HEK293 (cell line): ENCODE measurements around the gene FGFRL1.
A peak's percentile ranks its signal among the peaks of the same experiment; 100 is the strongest.

Experiments used
- BCL11A ChIP-seq: fragments of 450-650 bp; formaldehyde crosslinking; IDR thresholded peaks from 2 replicates; pipeline ENCODE4 v1.5.1; 2016; ENCODE audit warnings: low read depth, missing biosample characterization, missing genetic modification characterization
- GLI2 ChIP-seq: fragments of 450-650 bp; formaldehyde crosslinking; IDR thresholded peaks from 2 replicates; pipeline ENCODE4; 2017; ENCODE audit warnings: missing biosample characterization, missing genetic modification characterization, low read depth, borderline replicate concordance
- GLIS2 ChIP-seq: fragments of 450-650 bp; formaldehyde crosslinking; IDR thresholded peaks from 2 replicates; pipeline ENCODE4 v1.5.1; 2016; ENCODE audit warnings: missing biosample characterization, missing genetic modification characterization
- HIC1 ChIP-seq: fragments of 450-650 bp; formaldehyde crosslinking; IDR thresholded peaks from 2 replicates; pipeline ENCODE4 v1.5.1; 2016; ENCODE audit warnings: missing biosample characterization, missing genetic modification characterization
- IKZF3 ChIP-seq: fragments of 450-650 bp; IDR thresholded peaks from 2 replicates; pipeline ENCODE4 v1.5.0; 2018; ENCODE audit warnings: missing biosample characterization, mild to moderate bottlenecking, missing genetic modification characterization, moderate library complexity
- KLF1 ChIP-seq: fragments of 450-650 bp; formaldehyde crosslinking; IDR thresholded peaks from 2 replicates; pipeline ENCODE4 v1.5.1; 2016; ENCODE audit warnings: missing biosample characterization, missing genetic modification characterization
- KLF9 ChIP-seq: fragments of 450-650 bp; formaldehyde crosslinking; IDR thresholded peaks from 2 replicates; pipeline ENCODE4 v1.5.1; 2016; ENCODE audit warnings: missing biosample characterization, missing genetic modification characterization, low read depth
- SALL2 ChIP-seq: fragments of 450-650 bp; formaldehyde crosslinking; IDR thresholded peaks from 2 replicates; pipeline ENCODE4 v1.5.0; 2017; ENCODE audit warnings: missing biosample characterization, mild to moderate bottlenecking, missing genetic modification characterization, borderline replicate concordance
- SCRT2 ChIP-seq: fragments of 450-650 bp; formaldehyde crosslinking; IDR thresholded peaks from 2 replicates; pipeline ENCODE4 v1.5.1; 2016; ENCODE audit warnings: missing biosample characterization, missing genetic modification characterization
- TRIM28 ChIP-seq: IDR thresholded peaks from 2 replicates; pipeline ENCODE4 v1.6.1; 2011; ENCODE audit warnings: low read length, control low read depth, borderline replicate concordance
- TSHZ1 ChIP-seq: fragments of 450-650 bp; formaldehyde crosslinking; IDR thresholded peaks from 2 replicates; pipeline ENCODE4 v1.5.1; 2016; ENCODE audit warnings: missing biosample characterization, missing genetic modification characterization, borderline replicate concordance
- WT1 ChIP-seq: fragments of 450-650 bp; formaldehyde crosslinking; IDR thresholded peaks from 2 replicates; pipeline ENCODE4 v1.5.1; 2016; ENCODE audit warnings: missing biosample characterization, missing genetic modification characterization
- ZBTB1 ChIP-seq: fragments of 450-650 bp; formaldehyde crosslinking; IDR thresholded peaks from 2 replicates; pipeline ENCODE4 v1.5.1; 2016; ENCODE audit warnings: missing biosample characterization, missing genetic modification characterization
- ZBTB10 ChIP-seq: fragments of 450-650 bp; formaldehyde crosslinking; IDR thresholded peaks from 2 replicates; pipeline ENCODE4 v1.5.1; 2016; ENCODE audit warnings: missing biosample characterization, missing genetic modification characterization
- ZBTB26 ChIP-seq: fragments of 450-650 bp; formaldehyde crosslinking; optimal IDR thresholded peaks from 2 replicates; pipeline ENCODE3; 2016; ENCODE audit warnings: missing biosample characterization, mild to moderate bottlenecking, missing genetic modification characterization
- ZEB2 ChIP-seq: fragments of 450-650 bp; formaldehyde crosslinking; IDR thresholded peaks from 2 replicates; pipeline ENCODE4 v1.5.1; 2016; ENCODE audit warnings: missing biosample characterization, missing genetic modification characterization
- ZNF121 ChIP-seq: fragments of 450-650 bp; formaldehyde crosslinking; IDR thresholded peaks from 2 replicates; pipeline ENCODE4 v1.5.1; 2016; ENCODE audit warnings: missing biosample characterization, missing genetic modification characterization
- ZNF366 ChIP-seq: fragments of 450-650 bp; formaldehyde crosslinking; conservative IDR thresholded peaks from 2 replicates; pipeline ENCODE4 v1.5.1; 2016; ENCODE audit warnings: missing biosample characterization, missing genetic modification characterization
- ZNF391 ChIP-seq: fragments of 450-650 bp; formaldehyde crosslinking; IDR thresholded peaks from 2 replicates; pipeline ENCODE4 v1.5.1; 2016; ENCODE audit warnings: low read depth, missing biosample characterization, missing genetic modification characterization, borderline replicate concordance
- ZNF394 ChIP-seq: fragments of 450-650 bp; formaldehyde crosslinking; IDR thresholded peaks from 2 replicates; pipeline ENCODE4 v1.5.1; 2016; ENCODE audit warnings: missing biosample characterization, missing genetic modification characterization, mild to moderate bottlenecking, moderate library complexity, borderline replicate concordance
- ZNF600 ChIP-seq: fragments of 450-650 bp; formaldehyde crosslinking; IDR thresholded peaks from 2 replicates; pipeline ENCODE4 v1.5.1; 2016; ENCODE audit warnings: missing biosample characterization, missing genetic modification characterization
- ZNF610 ChIP-seq: fragments of 450-650 bp; formaldehyde crosslinking; IDR thresholded peaks from 2 replicates; pipeline ENCODE4 v1.5.1; 2016; ENCODE audit warnings: missing biosample characterization, missing genetic modification characterization, borderline replicate concordance
- ZNF843 ChIP-seq: fragments of 450-650 bp; formaldehyde crosslinking; IDR thresholded peaks from 2 replicates; pipeline ENCODE4 v1.5.1; 2016; ENCODE audit warnings: missing biosample characterization, missing genetic modification characterization
- ZSCAN18 ChIP-seq: fragments of 450-650 bp; formaldehyde crosslinking; IDR thresholded peaks from 2 replicates; pipeline ENCODE4 v1.5.1; 2016; ENCODE audit warnings: missing biosample characterization, missing genetic modification characterization
- ZSCAN23 ChIP-seq: fragments of 450-650 bp; formaldehyde crosslinking; IDR thresholded peaks from 2 replicates; pipeline ENCODE4 v1.5.1; 2016; ENCODE audit warnings: missing biosample characterization, missing genetic modification characterization
- ZSCAN5A ChIP-seq: fragments of 450-650 bp; formaldehyde crosslinking; IDR thresholded peaks from 2 replicates; pipeline ENCODE4 v1.5.1; 2016; ENCODE audit warnings: missing biosample characterization, missing genetic modification characterization

The FGFRL1 gene

GRCh38 chr4:1043651-1044468 is 32.4 kb downstream of the FGFRL1 start (continued):
- TF ChIP-seq ZSCAN5A (tag by site-specific recombination), result 0 out of 2 replicates have a peak, but pooled peaks have one; percentile 24
- no peak for TF ChIP-seq SALL2 (tag by site-specific recombination)
- TF ChIP-seq ZNF394 (tag by site-specific recombination), result peak; percentile 46; the same call in 1 of the 2 replicates
- peak; percentile 76 for TF ChIP-seq ZBTB10 (tag by site-specific recombination)
- no peak for TF ChIP-seq ZNF391 (tag by site-specific recombination)
- TF ChIP-seq ZNF600, result peak; percentile 83
- peak; percentile 98 for TF ChIP-seq GLIS2 (tag by site-specific recombination)
- peak; percentile 46; the same call in 1 of the 2 replicates for TF ChIP-seq KLF1 (tag by site-specific recombination)
- TF ChIP-seq ZNF610 (tag by site-specific recombination), result no peak
- TF ChIP-seq BCL11A, result peak; percentile 98
- peak; percentile 57; the same call in 1 of the 2 replicates for TF ChIP-seq KLF9
- TF ChIP-seq SCRT2 (tag by site-specific recombination), result peak; percentile 35; the same call in 1 of the 2 replicates
- no peak for TF ChIP-seq TRIM28
- 0 out of 2 replicates have a peak, but pooled peaks have one; percentile 72 for TF ChIP-seq ZSCAN18 (tag by site-specific recombination)
- peak; percentile 94 for TF ChIP-seq ZEB2 (tag by site-specific recombination)
- TF ChIP-seq HIC1, result peak; percentile 92
- peak; percentile 61; the same call in 1 of the 2 replicates for TF ChIP-seq IKZF3 (tag by site-specific recombination)
- TF ChIP-seq ZBTB26, result peak; percentile 32
- peak; percentile 54; the same call in 1 of the 2 replicates for TF ChIP-seq ZNF843 (tag by site-specific recombination)
- no peak for TF ChIP-seq ZNF121
- peak; percentile 92; the same call in 1 of the 2 replicates for TF ChIP-seq TSHZ1
- no peak for TF ChIP-seq ZBTB1
- TF ChIP-seq ZSCAN23 (tag by site-specific recombination), result peak; percentile 18; the same call in 1 of the 2 replicates
- peak; percentile 41; the same call in 1 of the 2 replicates for TF ChIP-seq ZNF366 (tag by site-specific recombination)
- TF ChIP-seq WT1 (tag by site-specific recombination), result peak; percentile 44; the same call in 1 of the 2 replicates
- TF ChIP-seq GLI2 (tag by site-specific recombination), result no peak
